ENCODE data around the gene ARHGAP6.
"Not testable (repeated sequence)": the region's sequence is repeated elsewhere in the genome, so short reads cannot be mapped to it uniquely, and the experiment has no call there.

- TF ChIP-seq CTCF (conservative IDR thresholded peaks at IDR 0.05 in 1 of 2, IDR thresholded peaks at IDR 0.05 in 1 of 2; ENCODE audit: extremely low read depth in 1 of 2, insufficient read depth in 1 of 2, low read depth in 1 of 2, low read length in 2 of 2); EZH2 (IDR thresholded peaks at IDR 0.05; ENCODE audit: borderline replicate concordance, low read length): not testable (repeated sequence)
Observed at GRCh38 chrX:11363825-11364224, 301.9 kb downstream of the ARHGAP6 start.

Measured in mammary epithelial cell (primary cell).